H1 (cell line): ENCODE data around the gene IGFBP1. TPM values are rescaled to one million over a fixed set of nuclear protein-coding genes. Genes with fewer than 3 reads are reported as not detected.

ENCODE experiments used
- CTCF ChIA-PET: fragments of 300-600 bp; sonication (Branson Sonifier 250); formaldehyde crosslinking; loops from one replicate; lab custom pipeline; 2021; ENCODE audit not compliant: partially characterized antibody; lab: Charles Lee
- POLR2A ChIA-PET: fragments of 300-600 bp; sonication (Branson Sonifier 250); formaldehyde crosslinking; loops from one replicate; lab custom pipeline; 2021; ENCODE audit warnings: inconsistent platforms; ENCODE audit not compliant: partially characterized antibody; lab: Charles Lee
- DNase-seq, 2 experiments: peaks; one replicate each; pipeline versions ENCODE4 v3.0.0 to v3.0.0-alpha.2; 2010 to 2022; ENCODE audit warnings: low spot score in 2 of 2, low read depth in 1 of 2, mixed read lengths in 1 of 2
- FAIRE-seq: peaks from 2 replicates; lab custom pipeline; 2011; peaks lifted over from hg19 to GRCh38; lab: Jason Lieb, UNC
- H2AFZ ChIP-seq: 2 replicates; pipeline ENCODE4 v1.8.1; 2012; ENCODE audit warnings: low read length, inconsistent platforms
- H2AK5ac ChIP-seq: 2 replicates; pipeline ENCODE4 v1.6.1; 2013; ENCODE audit warnings: low read depth, low read length
- H2BK120ac ChIP-seq: replicated peaks from 2 replicates; pipeline ENCODE3; 2013; ENCODE audit warnings: low read depth, low read length, inconsistent platforms
- H2BK12ac ChIP-seq: 2 replicates; pipeline ENCODE4 v1.6.1; 2013; ENCODE audit warnings: low read depth, low read length
- H2BK15ac ChIP-seq: 2 replicates; pipeline ENCODE4 v1.6.1; 2013; ENCODE audit warnings: low read length
- H2BK20ac ChIP-seq: 2 replicates; pipeline ENCODE4 v1.6.1; 2013; ENCODE audit warnings: low read length
- H2BK5ac ChIP-seq: 2 replicates; pipeline ENCODE4 v1.6.1; 2013; ENCODE audit warnings: low read depth, low read length
- H3K14ac ChIP-seq: 2 replicates; pipeline ENCODE4 v1.6.1; 2013; ENCODE audit warnings: inconsistent platforms; ENCODE audit not compliant: insufficient read length
- H3K18ac ChIP-seq: 2 replicates; pipeline ENCODE4 v1.6.1; 2013; ENCODE audit warnings: low read length; ENCODE audit errors: extremely low read depth
- H3K23ac ChIP-seq: 2 replicates; pipeline ENCODE4 v1.6.1; 2013; ENCODE audit warnings: inconsistent platforms; ENCODE audit not compliant: insufficient read length
- H3K23me2 ChIP-seq: 2 replicates; pipeline ENCODE4 v1.6.1; 2013; ENCODE audit warnings: low read depth, low read length
- H3K27ac ChIP-seq: 2 replicates; pipeline ENCODE4 v1.6.1; 2011; ENCODE audit warnings: low read depth, low read length, inconsistent platforms
- H3K27me3 ChIP-seq, 4 experiments: replicated peaks in 1 of 4; 1 replicate in 1 of 4; 2 replicates in 3 of 4; pipeline versions ENCODE4 v1.6.1 to v1.8.1; 2011 to 2013; ENCODE audit warnings: low read length in 3 of 4, mild to moderate bottlenecking in 3 of 4, inconsistent platforms in 2 of 4, mixed read lengths in 2 of 4, moderate library complexity in 1 of 4; ENCODE audit not compliant: control insufficient read depth in 3 of 4, insufficient read depth in 3 of 4; ENCODE audit errors: extremely low read depth in 1 of 4
- H3K36me3 ChIP-seq, 4 experiments: 2 replicates each; pipeline versions ENCODE4 v1.6.1 to v1.8.1; 2011 to 2013; ENCODE audit warnings: mild to moderate bottlenecking in 4 of 4, low read length in 3 of 4, moderate library complexity in 2 of 4, control low read depth in 1 of 4, inconsistent platforms in 1 of 4; ENCODE audit not compliant: insufficient read depth in 4 of 4, control insufficient read depth in 2 of 4
- H3K4ac ChIP-seq: replicated peaks from 2 replicates; pipeline ENCODE3; 2013; ENCODE audit warnings: low read length, low read depth, mixed read lengths, inconsistent platforms; ENCODE audit not compliant: insufficient read length
- H3K4me1 ChIP-seq, 4 experiments: replicated peaks in 1 of 4; 1 replicate in 1 of 4; 2 replicates in 3 of 4; pipeline versions ENCODE4 v1.6.1 to v1.8.1; 2011 to 2013; ENCODE audit warnings: low read length in 3 of 4, inconsistent platforms in 2 of 4, mixed read lengths in 1 of 4; ENCODE audit not compliant: insufficient read depth in 4 of 4, control insufficient read depth in 3 of 4
- H3K4me2 ChIP-seq, 2 experiments: 2 replicates each; pipeline versions ENCODE4 v1.6.1 to v1.8.1; 2011 to 2013; ENCODE audit warnings: low read depth in 2 of 2, low read length in 2 of 2, control low read depth in 1 of 2, inconsistent platforms in 1 of 2, mild to moderate bottlenecking in 1 of 2; ENCODE audit not compliant: insufficient read depth in 1 of 2
- H3K4me3 ChIP-seq, 4 experiments: fragments of 200-600, 300-600 bp in 1 of 4; sonication (generic), shearing (Covaris generic), sonication (Bioruptor Twin) in 1 of 4; 2 replicates each; pipeline versions ENCODE4 v1.5.1 to v1.8.1; 2011 to 2016; ENCODE audit warnings: low read length in 4 of 4, low read depth in 3 of 4, control low read depth in 2 of 4, inconsistent platforms in 2 of 4, mild to moderate bottlenecking in 2 of 4, mixed read lengths in 1 of 4, moderate library complexity in 1 of 4; ENCODE audit not compliant: insufficient read depth in 2 of 4; ENCODE audit errors: extremely low read depth in 1 of 4
- H3K56ac ChIP-seq: replicated peaks from 2 replicates; pipeline ENCODE3; 2013; ENCODE audit warnings: low read depth, mild to moderate bottlenecking, mixed read lengths, low read length, inconsistent platforms; ENCODE audit not compliant: insufficient read length
- H3K79me1 ChIP-seq: 2 replicates; pipeline ENCODE4 v1.6.1; 2013; ENCODE audit warnings: low read depth, low read length, control low read depth
- H3K79me2 ChIP-seq, 2 experiments: 2 replicates each; pipeline versions ENCODE4 v1.6.1 to v1.8.1; 2012 to 2013; ENCODE audit warnings: low read length in 2 of 2, mild to moderate bottlenecking in 2 of 2, inconsistent platforms in 1 of 2; ENCODE audit not compliant: insufficient read depth in 2 of 2, control insufficient read depth in 1 of 2
- H3K9ac ChIP-seq, 4 experiments: replicated peaks in 1 of 4; 1 replicate in 1 of 4; 2 replicates in 3 of 4; pipeline versions ENCODE4 v1.6.1 to v1.8.1; 2011 to 2013; ENCODE audit warnings: low read depth in 3 of 4, low read length in 3 of 4, control low read depth in 2 of 4, mild to moderate bottlenecking in 2 of 4, moderate library complexity in 2 of 4, inconsistent platforms in 1 of 4; ENCODE audit errors: extremely low read depth in 1 of 4
- H3K9me3 ChIP-seq, 2 experiments: 2 replicates each; pipeline versions ENCODE4 v1.6.1 to v1.8.1; 2012 to 2013; ENCODE audit warnings: mild to moderate bottlenecking in 2 of 2, moderate library complexity in 2 of 2, control low read depth in 1 of 2, inconsistent platforms in 1 of 2, low read depth in 1 of 2, low read length in 1 of 2, mixed read lengths in 1 of 2; ENCODE audit not compliant: insufficient read depth in 2 of 2
- H4K20me1 ChIP-seq, 2 experiments: replicated peaks in 1 of 2; 2 replicates each; pipeline versions ENCODE3 to v1.8.1; 2011 to 2013; ENCODE audit warnings: inconsistent platforms in 2 of 2, low read length in 2 of 2, mild to moderate bottlenecking in 1 of 2; ENCODE audit not compliant: insufficient read depth in 2 of 2, control insufficient read depth in 1 of 2
- H4K5ac ChIP-seq: 2 replicates; pipeline ENCODE4 v1.6.1; 2013; ENCODE audit warnings: low read length, low read depth, mixed read lengths, inconsistent platforms; ENCODE audit not compliant: insufficient read length
- H4K8ac ChIP-seq: 2 replicates; pipeline ENCODE4 v1.8.0; 2013; ENCODE audit warnings: mild to moderate bottlenecking, moderate library complexity, low read length, inconsistent platforms; ENCODE audit not compliant: insufficient read depth; ENCODE audit errors: extremely low read depth
- H4K91ac ChIP-seq: replicated peaks from 2 replicates; pipeline ENCODE3; 2013; ENCODE audit warnings: low read length, mixed read lengths, inconsistent platforms; ENCODE audit not compliant: insufficient read length
- CTCF ChIP-seq, 3 experiments: IDR thresholded peaks; 1 replicate in 2 of 3; 2 replicates in 1 of 3; pipeline versions ENCODE4 v1.5.1 to v1.6.1; 2011; ENCODE audit warnings: low read length in 3 of 3, mild to moderate bottlenecking in 3 of 3, inconsistent platforms in 2 of 3, low read depth in 1 of 3, moderate library complexity in 1 of 3; ENCODE audit not compliant: insufficient read depth in 1 of 3; ENCODE audit errors: control extremely low read depth in 1 of 3
- PHF8 ChIP-seq: fragments of 200-600 bp; sonication (generic); conservative IDR thresholded peaks from 2 replicates; pipeline ENCODE4 v1.7.1; 2012; ENCODE audit warnings: low read depth, mild to moderate bottlenecking, inconsistent platforms, low read length, moderate library complexity
- RAD21 ChIP-seq, 2 experiments: IDR thresholded peaks in 1 of 2; conservative IDR thresholded peaks in 1 of 2; 2 replicates each; pipeline ENCODE4 v1.6.1; 2011; ENCODE audit warnings: low read depth in 2 of 2, low read length in 2 of 2, improper control_type of control experiment in 1 of 2, inconsistent platforms in 1 of 2, mild to moderate bottlenecking in 1 of 2, moderate library complexity in 1 of 2
- WGBS, 2 experiments: shearing (Covaris generic) in 1 of 2; methylation state at CpG; one replicate each; pipeline versions ENCODE4 v1.1.6 to v1.1.7; 2013 to 2015; ENCODE audit warnings: low lambda C conversion rate in 2 of 2, mixed read lengths in 2 of 2, inconsistent platforms in 1 of 2, low coverage in 1 of 2, missing lambda C conversion rate in 1 of 2; ENCODE audit not compliant: insufficient replicate concordance in 2 of 2, insufficient coverage in 1 of 2, insufficient read length in 1 of 2; ENCODE audit errors: extremely low coverage in 1 of 2, missing lambda C conversion rate in 1 of 2; 5-methylcytosine and 5-hydroxymethylcytosine counted together
- polyA plus RNA-seq, 7 experiments: library from polyadenylated mRNA; depleted of rRNA in 3 of 7; stranded (reverse) in 5 of 7; unstranded in 2 of 7; fragments of >200 nt in 5 of 7; fragments of 200-250 nt in 2 of 7; gene quantifications; 1 replicate in 5 of 7; 2 replicates in 1 of 7; 4 replicates in 1 of 7; pipeline versions ENCODE4 v1.2.1 to v1.2.3, GENCODE V29; 2011 to 2013; ENCODE audit warnings: missing spikeins in 2 of 7, mixed read lengths in 2 of 7
- total RNA-seq: library from RNA; stranded (reverse); fragmentation: NEBNext Ultra II Directional; extraction: Animal tissue kit (Norgen Biotek cat#: 25700); gene quantifications from 2 replicates; pipeline ENCODE4 v1.2.1, GENCODE V29; 2021

Gene IGFBP1
- total and polyA plus RNA-seq, 2 of the 8 experiments (the other 6 are each of a cell fraction or from before 2014, with no cell fraction given) = not detected

- H3K27me3 ChIP-seq = peaks cover 23 to 42% (median 35%) of the 10 kb centered on the region in 4 experiments
- no peaks in the 10 kb centered on the region for H3K79me2 ChIP-seq
- CTCF ChIA-PET = interaction anchor here (0.7 to 3.8 kb wide), 15 partner anchors 9 to 1291 kb away, joined by 3 to 22 read pairs (median 5); partner anchors contain the start of gene IGFBP3
- FAIRE-seq = peak; percentile 55
- no peak overlapping the region for H2AK5ac ChIP-seq
- WGBS, 2 experiments = 53% methylated on average over 6 of the region's 6 CpGs; no CpG with 5 or more reads in 1 of the 2 experiments
- no peak overlapping the region for H4K8ac ChIP-seq
- no peak overlapping the region for H2BK20ac ChIP-seq
- POLR2A ChIA-PET = interaction anchor here (1.2 kb wide), 1 partner anchor 12 kb away, joined by 3 read pairs; no protein-coding TSS in a partner anchor
- no peak overlapping the region for H3K14ac ChIP-seq
- no peaks in the 10 kb centered on the region for H3K36me3 ChIP-seq
- no peak overlapping the region for H3K4ac ChIP-seq
- no peak overlapping the region for H2BK15ac ChIP-seq
- H2BK12ac ChIP-seq = no peak overlapping the region
- H4K20me1 ChIP-seq = no peaks in the 10 kb centered on the region
- H3K4me3 ChIP-seq = no peak overlapping the region
- no peak overlapping the region for H2BK120ac ChIP-seq
- no peak overlapping the region for H3K27ac ChIP-seq
- H3K9ac ChIP-seq = no peak overlapping the region
- H3K23ac ChIP-seq = no peak overlapping the region
- no peak for DNase-seq
- H3K23me2 ChIP-seq = peaks cover 11% of the 10 kb centered on the region; the same call in 1 of the 2 replicates
- no peaks in the 10 kb centered on the region for H3K79me1 ChIP-seq
- no peak overlapping the region for H3K4me2 ChIP-seq
- no peak overlapping the region for H2BK5ac ChIP-seq
- TF ChIP-seq RAD21 (IDR thresholded peaks at IDR 0.05 in 1 of 2, conservative IDR thresholded peaks at IDR 0.05 in 1 of 2; ENCODE audit: low read depth in 2 of 2, low read length in 2 of 2) = peak; percentile 65 to 70
- TF ChIP-seq CTCF (IDR thresholded peaks at IDR 0.05; ENCODE audit: control extremely low read depth in 1 of 3, insufficient read depth in 1 of 3, low read depth in 1 of 3, low read length in 3 of 3) = peak in 2 of 3 experiments; percentile 29 to 41; a peak in 2 of 4 replicates
- TF ChIP-seq PHF8 = no peak
- H3K18ac ChIP-seq = no peak overlapping the region
- H3K4me1 ChIP-seq = peaks cover 2 to 15% (median 9%) of the 10 kb centered on the region in 4 experiments
- no peak overlapping the region for H3K56ac ChIP-seq
- H4K5ac ChIP-seq = no peak overlapping the region
- H2AFZ ChIP-seq = no peak overlapping the region
- no peaks in the 10 kb centered on the region for H3K9me3 ChIP-seq
- no peak overlapping the region for H4K91ac ChIP-seq
Observed at GRCh38 chr7:45890902-45891461, 2.7 kb downstream of the IGFBP1 start.
